ENCODE measurements around the gene APOE. TPM values are rescaled to one million over a fixed set of nuclear protein-coding genes. Genes with fewer than 3 reads are reported as not detected.

The APOE gene
- total and polyA plus RNA-seq, 2 of the 8 experiments (the other 6 are each of a cell fraction or from before 2014, with no cell fraction given): 629 to 1,258 TPM

GRCh38 chr19:44875666-44876451 lies 29.7 kb upstream of the APOE start:
- Histone ChIP-seq H4K91ac (replicated peaks; ENCODE audit: insufficient read length, low read length) (no peak overlapping the region), H4K20me1 (replicated peaks in 1 of 2; ENCODE audit: control insufficient read depth in 1 of 2, insufficient read depth in 2 of 2, low read length in 2 of 2) (peaks cover 8 to 23% of the 10 kb centered on the region in 2 experiments), H2BK15ac (ENCODE audit: low read length) (no peak overlapping the region), H2BK12ac (ENCODE audit: low read depth, low read length) (no peak overlapping the region), H2AK5ac (ENCODE audit: low read depth, low read length) (no peak overlapping the region), H3K23ac (ENCODE audit: insufficient read length) (no peak overlapping the region), H3K23me2 (ENCODE audit: low read depth, low read length) (no peaks in the 10 kb centered on the region), H3K14ac (ENCODE audit: insufficient read length) (no peak overlapping the region), H2BK20ac (ENCODE audit: low read length) (no peak overlapping the region), H2AFZ (ENCODE audit: low read length) (no peak overlapping the region), H3K27ac (ENCODE audit: low read depth, low read length) (no peak overlapping the region), H3K79me1 (ENCODE audit: low read depth, low read length) (no peaks in the 10 kb centered on the region), H3K56ac (replicated peaks; ENCODE audit: insufficient read length, low read depth, low read length) (no peak overlapping the region), H3K79me2 (ENCODE audit: control insufficient read depth in 1 of 2, insufficient read depth in 2 of 2, low read length in 2 of 2) (no peaks in the 10 kb centered on the region; a peak in 1 of 4 replicates), H3K36me3 (ENCODE audit: control insufficient read depth in 2 of 4, insufficient read depth in 4 of 4, low read length in 3 of 4) (peaks cover 40 to 84% (median 61%) of the 10 kb centered on the region in 4 experiments), H3K9me3 (ENCODE audit: insufficient read depth in 2 of 2, low read depth in 1 of 2, low read length in 1 of 2) (no peaks in the 10 kb centered on the region), H3K4me2 (ENCODE audit: insufficient read depth in 1 of 2, low read depth in 2 of 2, low read length in 2 of 2) (no peak overlapping the region), H3K4ac (replicated peaks; ENCODE audit: insufficient read length, low read depth, low read length) (no peak overlapping the region), H4K8ac (ENCODE audit: extremely low read depth, insufficient read depth, low read length) (no peak overlapping the region), H3K4me3 (ENCODE audit: extremely low read depth in 1 of 4, insufficient read depth in 2 of 4, low read depth in 3 of 4, low read length in 4 of 4) (no peak overlapping the region), H3K9ac (replicated peaks in 1 of 4; ENCODE audit: extremely low read depth in 1 of 4, low read depth in 3 of 4, low read length in 3 of 4) (no peak overlapping the region), H2BK120ac (replicated peaks; ENCODE audit: low read depth, low read length) (no peak overlapping the region), H3K4me1 (replicated peaks in 1 of 4; ENCODE audit: control insufficient read depth in 3 of 4, insufficient read depth in 4 of 4, low read length in 3 of 4) (peaks cover 0 to 20% (median 3%) of the 10 kb centered on the region in 4 experiments; a peak in 5 of 7 replicates), H4K5ac (ENCODE audit: insufficient read length, low read depth, low read length) (no peak overlapping the region), H3K18ac (ENCODE audit: extremely low read depth, low read length) (no peak overlapping the region), H3K27me3 (replicated peaks in 1 of 4; ENCODE audit: control insufficient read depth in 3 of 4, extremely low read depth in 1 of 4, insufficient read depth in 3 of 4, low read length in 3 of 4) (no peaks in the 10 kb centered on the region), H2BK5ac (ENCODE audit: low read depth, low read length) (no peak overlapping the region)
- ChIA-PET POLR2A (ENCODE audit: partially characterized antibody) (interaction anchor here (0.9 to 13.6 kb wide), 9 partner anchors 11 to 82 kb away, joined by 3 to 109 read pairs (median 4); partner anchors contain the start of genes APOE, NECTIN2 and TOMM40), CTCF (ENCODE audit: partially characterized antibody) (no interaction called here)
- DNase-seq (ENCODE audit: low read depth in 1 of 2, low spot score in 2 of 2) (no peak), FAIRE-seq (no peak)
- WGBS, 2 experiments (ENCODE audit: extremely low coverage in 1 of 2, insufficient coverage in 1 of 2, insufficient read length in 1 of 2, insufficient replicate concordance in 2 of 2, low coverage in 1 of 2, low lambda C conversion rate in 2 of 2, missing lambda C conversion rate in 1 of 2): 92% methylated on average over 22 of the region's 22 CpGs; no CpG with 5 or more reads in 1 of the 2 experiments

Measured in H1 (cell line).